Activated gamma-delta T cell (primary cell): ENCODE results near the gene CHD2.

Experiments used
- DNase-seq: peaks from one replicate; lab custom pipeline; 2025; lab: John Stamatoyannopoulos, UW

The CHD2 gene

GRCh38 chr15:92962914-92963313 lies 62.8 kb downstream of the CHD2 start:
- DNase-seq, result no peak

- DNase-seq, result no peak
Measured at GRCh38 chr15:92963794-92964193, 63.7 kb downstream of the CHD2 start.

GRCh38 chr15:92968926-92969651 lies 69.0 kb downstream of the CHD2 start:
- no peak for DNase-seq

DNA sequence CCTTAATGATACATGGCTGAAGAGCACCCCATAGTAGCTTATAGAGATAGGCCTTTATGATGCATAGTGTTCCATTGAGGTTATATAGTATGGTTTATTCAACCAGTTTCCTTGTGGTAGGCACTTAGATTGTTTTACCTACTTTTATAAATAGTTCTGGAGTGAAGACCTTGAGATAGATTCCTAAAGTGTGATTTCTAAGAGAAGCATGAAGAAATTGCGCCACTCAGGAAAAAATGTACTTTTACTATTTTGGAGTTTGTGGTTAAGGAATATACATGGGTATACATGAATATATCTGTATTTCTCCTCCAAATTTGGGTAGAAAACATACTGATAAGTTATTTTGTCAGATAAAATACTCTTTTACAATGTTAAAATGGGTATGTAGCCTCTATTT lies 70.5 kb downstream of the CHD2 start:
- no peak for DNase-seq

GRCh38 chr15:92971081-92971480 lies 71.0 kb downstream of the CHD2 start:
- DNase-seq, result no peak

GRCh38 chr15:92971713-92972112 lies 71.6 kb downstream of the CHD2 start:
- no peak for DNase-seq

DNA sequence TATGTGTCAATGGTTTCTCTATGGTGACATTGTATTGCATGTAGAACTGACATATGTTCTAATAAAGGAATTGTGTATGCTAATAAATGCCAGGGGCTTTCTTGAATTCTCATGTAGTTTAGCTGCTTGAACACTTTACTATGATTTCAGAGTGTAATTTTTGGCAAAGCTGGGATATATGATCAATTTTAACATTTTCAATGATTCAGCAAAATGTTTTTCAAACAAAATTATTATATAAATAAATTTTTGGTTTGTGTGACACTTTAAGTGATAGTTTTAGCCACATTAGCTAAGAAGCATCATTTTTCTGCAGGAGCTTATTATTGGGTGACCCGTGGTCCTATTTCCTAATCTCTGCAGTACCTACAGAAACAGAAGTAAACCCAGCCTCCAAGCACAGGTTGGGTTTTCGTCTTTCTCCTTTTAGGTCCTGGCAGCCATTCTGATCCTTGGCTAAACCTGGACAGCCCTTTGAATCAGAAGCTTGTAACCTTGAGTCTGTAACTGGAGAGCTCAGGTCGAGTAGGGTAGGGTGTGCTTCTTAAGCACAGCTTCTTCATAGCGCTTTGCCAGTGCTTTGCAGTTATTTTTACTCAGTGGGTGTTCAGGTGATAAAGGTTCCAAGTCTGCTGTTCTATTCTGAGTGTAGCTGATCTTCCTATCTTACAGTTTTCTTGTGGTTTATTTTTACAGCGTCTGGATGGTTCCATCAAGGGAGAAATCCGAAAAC lies 74.2 kb downstream of the CHD2 start:
- DNase-seq, result no peak

DNA sequence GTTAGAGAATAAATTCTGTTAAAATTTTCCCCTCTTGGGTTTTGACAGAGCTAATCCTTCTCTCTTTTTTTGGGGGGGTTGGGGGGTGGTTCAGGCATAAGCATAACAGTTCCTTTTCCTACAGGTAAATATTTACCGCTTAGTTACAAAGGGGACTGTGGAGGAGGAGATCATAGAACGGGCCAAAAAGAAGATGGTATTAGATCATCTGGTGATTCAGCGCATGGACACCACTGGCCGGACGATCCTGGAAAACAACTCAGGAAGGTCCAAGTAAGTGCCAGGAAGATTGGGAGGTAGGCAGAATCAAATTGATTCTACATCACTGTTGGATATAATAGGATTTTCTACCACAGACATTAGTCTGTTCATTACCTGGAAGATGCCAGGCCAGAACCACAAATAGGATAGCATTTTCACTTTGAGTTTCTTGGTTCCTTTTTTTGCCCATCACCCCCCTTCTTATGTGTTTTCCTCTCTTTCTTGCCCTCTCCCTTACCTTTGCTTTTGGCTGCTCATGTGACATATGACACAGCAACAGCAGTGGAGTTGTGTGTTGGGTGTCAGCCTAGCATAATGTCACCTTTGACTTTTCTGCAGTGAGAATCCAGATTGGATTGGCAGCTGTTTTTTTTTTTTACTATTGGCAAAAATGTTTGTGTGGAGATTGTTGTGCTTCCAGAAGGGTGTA lies 79.0 kb downstream of the CHD2 start:
- no peak for DNase-seq

GRCh38 chr15:92981333-92981732 lies 81.2 kb downstream of the CHD2 start:
- no peak for DNase-seq

DNA sequence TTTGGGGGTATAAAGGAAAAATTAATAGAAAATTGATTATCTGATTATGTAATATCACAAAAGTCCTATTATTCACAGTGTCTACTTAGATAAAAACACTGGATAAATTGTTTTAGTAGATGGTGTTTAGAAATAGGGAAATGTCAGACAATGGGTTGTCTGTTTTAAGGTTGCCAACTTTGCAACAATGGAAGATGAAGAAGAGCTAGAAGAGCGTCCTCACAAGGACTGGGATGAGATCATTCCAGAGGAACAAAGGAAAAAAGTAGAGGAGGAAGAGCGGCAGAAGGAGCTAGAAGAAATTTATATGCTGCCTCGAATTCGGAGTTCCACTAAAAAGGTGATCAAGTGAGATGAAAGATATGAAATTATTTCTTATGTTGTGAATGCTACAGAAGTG lies 84.0 kb downstream of the CHD2 start:
- DNase-seq, result no peak

- no peak for DNase-seq
Measured at GRCh38 chr15:92989470-92989869, 89.3 kb downstream of the CHD2 start.

- DNase-seq, result no peak
Measured at GRCh38 chr15:92990031-92990430, 89.9 kb downstream of the CHD2 start.

- no peak for DNase-seq
Measured at GRCh38 chr15:92992720-92993119, 92.6 kb downstream of the CHD2 start.

- no peak for DNase-seq
Measured at GRCh38 chr15:92997821-92998220, 97.7 kb downstream of the CHD2 start.

GRCh38 chr15:93001156-93001555 lies 101.0 kb downstream of the CHD2 start:
- no peak for DNase-seq

- no peak for DNase-seq
Measured at GRCh38 chr15:93001881-93002280, 101.8 kb downstream of the CHD2 start.

DNA sequence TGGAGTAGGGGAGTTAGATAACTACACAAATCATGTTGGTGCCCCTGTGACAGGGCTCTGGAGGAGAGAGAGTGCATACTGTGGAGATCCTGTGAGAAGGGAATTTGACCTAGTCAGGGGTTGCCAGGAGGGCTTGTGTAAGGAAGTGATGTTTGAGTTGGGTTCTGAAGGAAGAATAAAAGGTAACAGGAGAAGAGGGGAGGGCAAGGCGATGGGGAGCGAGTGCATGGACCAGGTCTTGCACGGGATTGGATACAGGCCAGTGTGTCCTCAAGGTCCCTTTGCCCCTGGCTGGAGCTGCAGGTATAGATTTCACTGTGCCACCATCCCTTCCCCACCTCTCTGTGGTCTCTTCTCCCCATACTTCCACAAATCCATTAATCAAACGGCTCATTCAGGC lies 105.0 kb downstream of the CHD2 start:
- DNase-seq, result no peak

DNA sequence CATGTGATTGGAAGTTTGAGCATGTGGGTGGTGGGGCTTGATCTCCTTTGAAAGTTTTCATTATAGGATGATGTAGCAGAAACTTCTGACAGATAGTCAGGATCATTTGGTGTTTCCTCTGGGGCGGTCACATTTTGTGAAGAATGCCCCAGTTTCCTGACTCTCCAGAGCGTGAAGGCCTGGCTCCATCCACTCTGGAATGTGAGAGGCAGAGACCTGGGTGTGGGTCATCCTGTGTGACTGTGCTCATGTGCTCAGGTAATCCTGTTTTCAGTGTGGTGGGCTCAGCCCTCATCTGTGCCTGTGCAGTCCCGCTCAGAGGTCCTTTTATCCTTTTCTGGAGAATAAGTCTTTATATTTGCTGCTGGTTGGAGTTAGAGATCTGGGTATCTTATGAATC lies 107.9 kb downstream of the CHD2 start:
- no peak for DNase-seq

GRCh38 chr15:93012786-93013185 lies 112.7 kb downstream of the CHD2 start:
- no peak for DNase-seq

- DNase-seq, result no peak
Measured at GRCh38 chr15:93017526-93017925, 117.4 kb downstream of the CHD2 start.

- DNase-seq, result no peak
Measured at GRCh38 chr15:93018574-93018973, 118.5 kb downstream of the CHD2 start.

GRCh38 chr15:93019090-93019489 lies 119.0 kb downstream of the CHD2 start:
- DNase-seq, result no peak

GRCh38 chr15:93019971-93020370 lies 119.8 kb downstream of the CHD2 start:
- DNase-seq, result no peak
